Measurements from ENCODE around the gene PCIF1.

PCIF1 gene

GRCh38 chr20:45975686-45976085, 41.2 kb downstream of the PCIF1 start:
- Histone ChIP-seq H3K36me3 (replicated peaks; ENCODE audit: low read depth, low read length) (no peaks in the 10 kb centered on the region), H3K27me3 (ENCODE audit: low read depth, low read length) (peaks cover 4% of the 10 kb centered on the region; the same call in 1 of the 2 replicates), H2AFZ (ENCODE audit: low read depth, low read length) (no peak overlapping the region), H3K79me2 (ENCODE audit: low read length) (peaks cover 9% of the 10 kb centered on the region), H3K9me3 (ENCODE audit: insufficient read depth, low read length) (no peaks in the 10 kb centered on the region), H3K4me2 (ENCODE audit: low read length) (no peak overlapping the region), H3K27ac (ENCODE audit: low read length) (no peak overlapping the region), H3K9ac (ENCODE audit: low read length) (no peak overlapping the region), H3K4me3 (ENCODE audit: low read length) (no peak overlapping the region), H3K4me1 (ENCODE audit: low read length) (peaks cover 17% of the 10 kb centered on the region), H4K20me1 (ENCODE audit: insufficient read depth, low read length) (no peaks in the 10 kb centered on the region)
- TF ChIP-seq EZH2phosphoT487 (IDR thresholded peaks at IDR 0.05; ENCODE audit: low read depth) (no peak), CTCF (IDR thresholded peaks at IDR 0.05; ENCODE audit: low read depth, low read length) (no peak)

GRCh38 chr20:45976086-45976485, 41.6 kb downstream of the PCIF1 start:
- no peak for TF ChIP-seq CTCF (IDR thresholded peaks at IDR 0.05; ENCODE audit: low read depth, low read length)
- no peak for TF ChIP-seq EZH2phosphoT487 (IDR thresholded peaks at IDR 0.05; ENCODE audit: low read depth)
- no peak overlapping the region for H3K9ac ChIP-seq (ENCODE audit: low read length)
- H3K36me3 ChIP-seq (replicated peaks; ENCODE audit: low read depth, low read length): no peaks in the 10 kb centered on the region

GRCh38 chr20:45981261-45981660, 46.8 kb downstream of the PCIF1 start:
- no peak overlapping the region for H2AFZ ChIP-seq (ENCODE audit: low read depth, low read length)
- no peaks in the 10 kb centered on the region for H3K79me2 ChIP-seq (ENCODE audit: low read length)
- peaks cover 5% of the 10 kb centered on the region for H3K4me1 ChIP-seq (ENCODE audit: low read length)
- no peak overlapping the region for H3K27ac ChIP-seq (ENCODE audit: low read length)
- no peak overlapping the region for H3K4me3 ChIP-seq (ENCODE audit: low read length)
- H3K36me3 ChIP-seq (replicated peaks; ENCODE audit: low read depth, low read length): no peaks in the 10 kb centered on the region
- no peak overlapping the region for H3K4me2 ChIP-seq (ENCODE audit: low read length)
- TF ChIP-seq CTCF (IDR thresholded peaks at IDR 0.05; ENCODE audit: low read depth, low read length) (no peak), EZH2phosphoT487 (IDR thresholded peaks at IDR 0.05; ENCODE audit: low read depth) (no peak)
- no peaks in the 10 kb centered on the region for H4K20me1 ChIP-seq (ENCODE audit: insufficient read depth, low read length)
- no peak overlapping the region for H3K9ac ChIP-seq (ENCODE audit: low read length)
- peaks cover 15% of the 10 kb centered on the region; the same call in 1 of the 2 replicates for H3K27me3 ChIP-seq (ENCODE audit: low read depth, low read length)
- no peaks in the 10 kb centered on the region for H3K9me3 ChIP-seq (ENCODE audit: insufficient read depth, low read length)

More at GRCh38 chr20:45976086-45976485, 41.6 kb downstream of the PCIF1 start:
- no peak overlapping the region for H3K4me2 ChIP-seq (ENCODE audit: low read length)
- no peak overlapping the region for H3K27ac ChIP-seq (ENCODE audit: low read length)
- no peaks in the 10 kb centered on the region for H3K9me3 ChIP-seq (ENCODE audit: insufficient read depth, low read length)
- peaks cover 17% of the 10 kb centered on the region for H3K4me1 ChIP-seq (ENCODE audit: low read length)
- no peak overlapping the region for H3K4me3 ChIP-seq (ENCODE audit: low read length)
- no peak overlapping the region for H2AFZ ChIP-seq (ENCODE audit: low read depth, low read length)
- H4K20me1 ChIP-seq (ENCODE audit: insufficient read depth, low read length): no peaks in the 10 kb centered on the region
- H3K27me3 ChIP-seq (ENCODE audit: low read depth, low read length): peaks cover 4% of the 10 kb centered on the region; the same call in 1 of the 2 replicates
- peaks cover 5% of the 10 kb centered on the region for H3K79me2 ChIP-seq (ENCODE audit: low read length)

- Histone ChIP-seq H3K27ac (ENCODE audit: low read length) (no peak overlapping the region), H3K9me3 (ENCODE audit: insufficient read depth, low read length) (no peaks in the 10 kb centered on the region), H3K4me1 (ENCODE audit: low read length) (peaks cover 5% of the 10 kb centered on the region), H3K79me2 (ENCODE audit: low read length) (no peaks in the 10 kb centered on the region), H2AFZ (ENCODE audit: low read depth, low read length) (no peak overlapping the region), H3K36me3 (replicated peaks; ENCODE audit: low read depth, low read length) (no peaks in the 10 kb centered on the region), H3K27me3 (ENCODE audit: low read depth, low read length) (peaks cover 23% of the 10 kb centered on the region), H3K4me3 (ENCODE audit: low read length) (no peak overlapping the region), H4K20me1 (ENCODE audit: insufficient read depth, low read length) (no peaks in the 10 kb centered on the region), H3K9ac (ENCODE audit: low read length) (no peak overlapping the region), H3K4me2 (ENCODE audit: low read length) (no peak overlapping the region)
- TF ChIP-seq CTCF (IDR thresholded peaks at IDR 0.05; ENCODE audit: low read depth, low read length) (no peak), EZH2phosphoT487 (IDR thresholded peaks at IDR 0.05; ENCODE audit: low read depth) (no peak)
Observed at GRCh38 chr20:45983279-45983743, 48.8 kb downstream of the PCIF1 start.

Measured in OCI-LY3 (cell line).